GM19193 (cell line): Measurements from ENCODE around the gene UNC13A.

Experiments used
- POLR2A ChIP-seq: IDR thresholded peaks from 4 replicates; pipeline ENCODE4 v1.6.1; 2011; ENCODE audit not compliant: insufficient read depth, insufficient read length; ENCODE audit errors: extremely low read depth

The UNC13A gene

DNA sequence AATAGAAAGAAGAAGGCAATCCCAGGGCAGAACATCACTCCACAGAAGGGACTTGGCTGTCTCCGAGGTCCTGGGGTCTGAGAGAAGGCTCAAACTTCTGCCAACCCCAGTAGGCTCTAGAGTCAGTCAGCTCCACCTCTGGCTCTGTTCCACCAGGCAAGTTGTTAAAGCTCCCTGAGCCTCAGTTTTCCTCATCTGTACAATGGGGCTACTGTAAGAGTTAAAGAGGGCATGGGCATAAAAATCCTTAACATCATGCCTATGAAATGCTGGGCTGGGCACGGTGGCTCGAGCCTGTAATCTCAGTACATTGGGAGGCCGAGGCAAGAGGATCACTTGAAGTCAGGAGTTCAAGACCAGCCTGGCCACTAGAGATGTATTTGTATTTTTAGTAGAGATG lies 5.1 kb downstream of the UNC13A start:
- no peak for TF ChIP-seq POLR2A

DNA sequence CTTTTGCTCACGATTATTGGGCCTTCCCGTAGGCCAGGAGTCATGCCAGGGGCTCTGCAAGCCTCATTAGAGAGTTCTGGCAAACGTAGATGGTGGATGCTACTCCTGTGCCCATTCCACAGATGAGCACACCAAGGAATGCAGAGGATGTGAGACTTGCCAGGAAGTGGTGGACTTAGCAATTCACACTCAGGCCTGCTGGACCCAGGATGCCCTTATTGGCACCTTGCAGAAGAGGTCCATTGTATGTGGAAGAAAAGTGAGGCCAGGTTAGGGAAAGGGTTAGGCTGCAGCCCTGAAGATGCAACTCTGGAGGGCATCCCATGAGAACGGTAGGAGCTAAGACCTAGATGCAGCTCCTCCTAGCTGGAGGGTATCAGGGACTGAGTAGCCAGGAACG lies 5.9 kb downstream of the UNC13A start:
- no peak for TF ChIP-seq POLR2A

DNA sequence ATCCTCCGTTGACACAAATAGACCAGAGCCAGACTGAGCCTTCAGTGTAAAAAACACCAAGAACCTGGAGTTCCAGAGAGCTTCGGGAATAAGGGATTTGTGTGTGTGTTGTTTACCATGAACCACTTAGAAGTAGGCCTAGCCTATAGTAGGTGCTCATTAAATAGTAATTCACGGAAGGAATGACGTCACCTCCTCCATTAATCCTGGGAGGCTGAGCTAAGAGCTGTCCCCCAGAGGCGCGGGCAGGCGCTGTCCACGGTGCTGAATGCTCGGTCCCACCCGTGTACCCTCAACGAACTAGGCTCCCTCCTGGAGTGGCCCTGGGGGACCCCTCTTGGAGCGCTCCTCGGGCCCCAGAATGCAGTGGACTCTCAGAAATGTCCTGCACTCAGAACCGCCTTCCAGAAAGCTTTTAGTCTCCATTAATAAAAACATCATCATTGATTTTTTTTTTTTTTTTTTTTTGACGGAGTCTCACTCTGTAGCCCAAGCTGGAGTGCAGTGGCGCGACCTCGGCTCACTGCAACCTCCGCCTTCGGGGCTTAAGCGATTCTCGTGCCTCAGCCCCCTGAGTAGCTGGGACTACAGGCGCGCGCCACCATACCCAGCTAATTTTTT lies 6.5 kb downstream of the UNC13A start:
- no peak for TF ChIP-seq POLR2A

DNA sequence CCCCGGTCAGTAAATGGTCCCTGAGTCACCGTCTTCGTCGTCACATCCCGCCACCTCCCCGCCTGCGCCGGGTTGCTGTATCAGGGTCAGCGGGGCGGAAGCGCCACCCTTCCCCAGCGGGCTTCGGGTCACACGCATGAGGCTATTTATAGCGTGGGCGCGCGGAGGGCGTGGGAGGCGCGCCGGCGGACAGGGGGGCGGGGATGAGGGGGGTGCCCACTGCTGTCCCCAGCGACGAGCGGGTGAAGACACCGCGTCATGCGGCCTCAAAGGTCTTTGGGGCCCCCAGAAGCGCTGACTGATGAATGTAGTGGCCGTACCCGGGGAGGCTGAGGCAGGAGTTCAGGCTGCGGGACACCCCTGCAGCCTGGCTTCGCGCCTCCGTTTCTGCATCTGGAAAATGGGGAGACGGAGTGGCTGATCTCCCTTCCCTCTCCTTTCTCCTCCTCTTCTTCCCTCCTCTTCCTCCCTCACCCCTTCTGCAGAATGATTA lies 7.9 kb downstream of the UNC13A start:
- no peak for TF ChIP-seq POLR2A

DNA sequence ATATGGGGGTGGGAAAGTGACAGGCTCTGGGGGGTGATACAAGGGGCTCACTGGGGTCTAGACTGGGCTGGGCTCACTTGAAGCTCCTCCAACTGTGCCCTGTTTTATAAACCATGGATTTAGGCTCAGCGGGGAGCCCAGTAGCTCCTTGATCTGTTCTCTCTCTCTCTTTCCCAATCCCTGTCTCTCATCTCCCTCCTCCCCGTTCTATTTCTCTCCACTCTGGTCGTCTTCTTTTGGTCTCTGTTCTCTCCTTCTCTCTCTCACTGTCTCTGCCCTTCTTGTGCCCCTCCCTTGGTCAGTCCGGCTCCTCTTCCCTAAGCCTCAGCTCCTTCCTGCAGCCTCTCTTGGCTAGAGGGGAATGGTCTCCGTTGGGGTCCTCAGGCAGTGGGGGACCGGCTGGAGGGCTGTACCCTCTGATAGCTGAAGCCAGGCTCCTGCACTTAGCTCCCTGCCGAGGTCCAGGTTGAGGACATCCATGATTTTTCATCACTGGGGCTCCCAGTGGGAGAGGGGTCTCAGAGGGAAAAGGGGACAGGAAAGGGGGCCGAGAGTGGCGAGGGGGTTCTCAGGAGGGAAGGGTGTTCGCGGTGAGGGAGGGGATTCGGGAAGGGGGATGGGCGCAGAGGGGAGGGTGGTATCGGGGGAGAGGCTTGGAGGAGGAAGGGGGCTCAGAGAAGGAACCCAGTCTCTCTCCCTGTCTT lies 8.5 kb downstream of the UNC13A start:
- no peak for TF ChIP-seq POLR2A

DNA sequence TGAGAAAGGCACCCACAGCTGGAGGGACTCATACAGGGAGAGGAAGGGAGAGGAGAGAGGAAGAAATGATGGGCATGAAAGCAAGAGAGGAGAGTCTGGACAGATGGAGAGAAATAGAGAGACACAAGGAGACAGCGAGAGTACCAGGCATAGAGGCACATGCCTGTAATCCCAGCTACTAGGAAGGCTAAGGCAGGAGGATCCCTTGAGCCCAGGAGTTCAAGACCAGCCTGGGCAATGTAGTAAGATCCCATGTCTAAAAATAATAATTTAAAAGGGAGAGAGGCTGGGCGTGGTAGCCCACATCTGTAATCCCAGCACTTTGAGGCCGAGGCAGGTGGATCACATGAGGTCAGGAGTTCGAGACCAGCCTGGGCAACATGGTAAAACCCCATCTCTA lies 9.3 kb downstream of the UNC13A start:
- no peak for TF ChIP-seq POLR2A

DNA sequence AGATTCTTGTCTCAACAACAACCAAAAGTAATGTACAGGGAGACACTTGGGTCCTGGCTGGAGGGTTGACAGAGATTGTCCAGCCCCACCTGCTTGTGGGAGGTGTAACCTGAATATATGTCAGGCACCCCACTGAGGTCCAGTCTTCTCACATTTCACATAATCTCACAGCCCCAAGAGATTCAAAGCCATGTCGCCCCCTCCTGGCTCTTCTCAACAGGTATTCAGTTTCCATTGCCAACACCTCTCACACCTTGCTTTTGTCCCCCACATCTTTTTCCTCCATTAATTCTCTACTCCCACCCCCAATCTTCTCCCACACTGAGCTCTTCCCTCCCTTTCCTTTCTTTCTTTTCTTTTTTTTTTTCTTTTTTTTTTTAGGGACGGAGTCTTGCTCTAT lies 11.2 kb downstream of the UNC13A start:
- TF ChIP-seq POLR2A: no peak

DNA sequence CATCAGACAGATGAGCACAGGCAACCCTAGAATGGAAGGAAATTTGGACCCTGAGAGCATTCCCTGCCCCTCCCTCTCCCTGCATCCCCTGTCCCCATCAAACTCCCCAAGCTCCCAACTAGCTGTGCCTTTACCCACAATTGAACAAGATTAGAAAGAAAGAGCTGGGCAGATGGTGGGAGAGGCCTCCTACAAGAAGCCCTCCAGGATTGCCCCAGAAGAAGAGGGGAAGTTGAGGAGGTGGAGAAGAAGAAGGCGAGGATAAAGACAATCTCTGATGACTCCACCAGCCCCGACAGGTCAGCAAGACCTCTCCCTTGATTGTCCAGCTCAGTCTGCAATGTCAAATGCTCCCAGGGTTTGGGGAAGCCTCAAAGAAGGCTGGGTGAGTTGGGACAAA lies 11.9 kb downstream of the UNC13A start:
- TF ChIP-seq POLR2A: no peak

DNA sequence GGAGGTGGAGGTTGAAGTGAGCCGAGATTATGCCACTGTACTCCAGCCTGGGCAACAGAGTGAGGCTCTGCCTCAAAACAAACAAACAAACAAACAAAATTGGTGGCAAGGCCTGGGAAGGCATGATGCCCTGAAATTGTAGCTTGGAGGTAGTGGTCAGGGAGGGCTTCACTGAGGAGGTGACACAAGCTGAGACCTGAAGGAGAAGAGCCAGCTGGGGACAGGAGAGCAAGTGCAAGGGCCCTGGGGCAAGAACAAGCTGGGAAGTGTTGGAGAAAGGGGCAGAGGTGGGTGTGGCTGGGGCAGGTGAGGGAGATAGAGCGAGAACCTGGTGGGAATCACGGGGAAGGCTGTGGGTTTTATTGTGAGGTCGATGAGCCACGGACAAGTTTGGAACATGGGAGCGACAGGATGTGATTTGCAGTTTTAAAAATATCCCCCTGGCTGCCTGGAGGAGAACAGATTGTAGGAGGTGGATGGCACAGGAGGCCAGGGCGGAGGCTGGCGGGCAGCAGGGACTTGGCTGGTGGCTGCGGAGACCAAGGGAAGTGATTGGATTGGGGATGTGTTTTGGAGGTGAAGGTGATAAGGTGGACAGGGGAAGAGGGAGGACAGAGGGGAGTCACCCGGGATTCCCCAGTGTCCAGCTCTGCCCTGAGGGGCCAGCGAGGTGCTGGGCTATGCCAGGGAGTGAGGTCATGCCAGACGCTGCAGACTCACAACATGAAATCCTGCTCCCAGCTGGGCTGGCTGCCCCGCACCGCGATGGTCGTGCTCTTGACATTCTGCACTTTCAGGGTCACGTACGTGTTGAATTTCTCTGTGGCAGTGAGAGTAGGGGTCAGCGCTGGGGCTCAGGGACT lies 14.0 kb downstream of the UNC13A start:
- no peak for TF ChIP-seq POLR2A

DNA sequence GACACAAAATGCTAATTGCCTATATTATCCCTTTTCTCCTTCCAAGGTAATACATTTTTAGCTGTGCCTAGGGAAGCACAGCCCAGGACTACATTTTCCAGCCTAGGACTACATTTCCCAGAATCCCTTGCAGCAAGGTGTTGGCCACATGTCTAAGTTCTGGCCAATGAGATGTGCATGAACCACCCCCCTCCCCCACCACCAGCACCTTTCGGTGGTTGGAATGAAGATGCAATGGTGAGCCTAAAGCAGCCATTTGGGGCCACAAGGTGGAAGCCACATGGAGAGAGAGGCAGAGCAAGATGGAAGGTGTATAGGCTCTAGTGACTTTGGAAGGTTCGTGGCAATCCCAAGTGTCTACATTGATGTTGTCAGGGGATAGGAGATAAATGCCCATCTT lies 16.2 kb downstream of the UNC13A start:
- no peak for TF ChIP-seq POLR2A

DNA sequence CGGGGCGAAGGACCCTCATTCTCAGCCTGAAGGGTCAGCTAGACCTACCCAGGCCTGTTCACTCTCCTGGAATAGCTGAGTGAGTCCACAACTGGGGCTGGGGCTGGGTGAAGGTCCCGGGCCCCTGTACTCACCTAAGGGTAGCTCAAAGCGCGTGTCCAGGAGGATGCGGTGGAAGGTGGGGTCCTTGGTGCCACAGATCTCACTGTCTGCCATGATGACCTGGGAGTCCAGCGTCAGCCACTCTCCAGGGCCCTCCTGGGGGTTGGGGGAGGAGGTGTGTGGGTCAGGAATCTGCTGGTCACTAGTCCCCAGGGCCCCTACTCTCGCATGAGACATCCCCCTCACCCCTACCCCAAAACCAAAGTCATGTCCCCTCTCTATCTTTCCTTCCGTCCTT lies 18.7 kb downstream of the UNC13A start:
- TF ChIP-seq POLR2A: no peak

DNA sequence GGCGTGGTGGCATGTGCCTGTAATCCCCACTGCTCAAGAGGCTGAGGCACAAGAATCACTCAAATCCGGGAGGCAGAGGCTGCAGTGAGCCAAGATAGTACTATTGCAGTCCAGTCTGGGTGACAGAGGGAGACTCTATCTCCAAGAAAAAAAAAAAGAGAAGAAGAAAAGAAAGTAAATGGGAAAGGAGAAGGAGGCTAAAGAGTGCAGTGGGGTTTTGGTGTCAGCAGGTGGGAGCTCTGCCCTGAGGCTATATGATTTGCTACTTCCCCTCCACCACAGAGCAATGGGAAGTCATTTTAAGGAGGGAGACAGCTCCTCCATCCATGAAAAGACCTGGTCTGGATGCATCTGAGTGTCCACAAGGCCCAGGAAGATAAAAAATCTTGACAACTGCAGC lies 23.1 kb downstream of the UNC13A start:
- no peak for TF ChIP-seq POLR2A

DNA sequence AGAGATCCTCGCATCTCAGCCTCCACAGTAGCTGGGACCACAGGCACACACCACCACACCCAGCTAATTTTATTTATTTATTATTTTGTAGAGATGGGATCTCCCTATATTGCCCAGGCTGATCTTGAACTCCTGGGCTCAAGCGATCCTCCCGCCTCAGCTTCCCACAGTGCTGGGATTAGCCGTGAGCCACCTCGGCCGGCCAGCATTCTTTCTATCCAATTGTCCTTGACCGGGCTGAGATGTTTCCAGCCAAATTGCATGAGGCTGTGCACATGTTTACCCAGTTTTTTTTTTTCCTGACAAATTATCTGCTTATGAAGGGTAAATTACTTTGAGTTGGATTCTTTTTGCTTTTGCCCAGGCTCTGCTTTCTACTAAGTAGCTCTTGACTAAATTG lies 28.2 kb downstream of the UNC13A start:
- TF ChIP-seq POLR2A: no peak

DNA sequence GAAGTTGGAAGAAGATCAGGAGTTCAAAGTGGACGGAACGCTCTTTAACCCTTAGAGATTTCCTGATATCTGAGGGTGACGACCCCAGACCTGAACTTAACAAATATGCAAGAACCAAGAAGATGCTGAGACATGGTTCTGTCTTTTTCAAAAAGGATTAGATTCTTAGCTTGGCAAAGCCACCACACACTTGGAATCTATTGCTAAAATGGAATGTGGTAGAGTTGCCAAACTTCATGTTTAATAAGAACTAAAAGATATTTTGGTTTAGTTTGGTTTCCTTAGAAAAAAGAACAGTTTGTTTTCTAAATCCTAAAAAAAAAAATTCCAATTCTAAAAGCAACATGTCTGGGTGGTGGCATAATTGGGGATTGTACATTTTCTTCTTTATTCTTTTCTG lies 29.5 kb downstream of the UNC13A start:
- TF ChIP-seq POLR2A: no peak

DNA sequence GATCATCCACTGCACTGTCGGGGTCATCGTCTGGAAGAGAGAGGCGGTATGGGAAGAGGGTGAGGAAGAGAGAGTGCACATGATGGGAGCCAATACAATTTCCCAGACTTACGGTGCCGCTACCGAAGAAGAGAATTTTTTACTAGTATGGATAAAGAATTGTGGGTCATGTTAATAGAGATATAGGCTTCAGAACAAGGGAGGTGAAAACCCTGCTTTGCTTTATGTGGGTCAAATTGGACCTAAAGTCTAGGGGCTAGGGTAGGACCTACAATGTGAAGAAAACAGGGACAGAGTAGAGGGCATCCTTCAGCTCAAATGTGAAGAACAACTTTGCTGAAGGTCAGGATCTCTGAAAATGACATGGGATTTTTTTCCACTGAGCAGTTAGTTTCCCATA lies 29.9 kb downstream of the UNC13A start:
- no peak for TF ChIP-seq POLR2A

DNA sequence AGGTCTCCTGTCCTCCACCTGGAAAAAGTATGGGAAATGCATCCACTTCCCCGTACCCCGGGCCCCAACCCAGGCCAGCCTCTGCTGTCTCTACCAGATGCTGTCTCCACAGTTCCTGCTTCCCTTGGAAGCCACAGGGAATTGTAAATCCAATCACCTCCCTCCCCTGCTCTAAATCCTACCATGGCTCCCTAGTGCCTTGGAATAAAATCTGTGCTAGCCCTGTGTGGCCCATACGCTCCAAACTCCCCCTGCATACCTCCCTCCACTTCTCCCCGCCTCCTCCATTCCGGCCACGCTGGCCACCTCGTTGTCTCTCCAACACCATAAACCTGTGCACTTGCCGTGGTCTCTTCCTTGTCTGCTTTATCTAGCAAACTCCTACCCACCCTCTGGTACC lies 31.2 kb downstream of the UNC13A start:
- TF ChIP-seq POLR2A: no peak
